DMS79 treated with DMSO at 0.1 percent for 48 hours (cell line): Measurements from ENCODE around the gene DAPK2.

Experiments
- DNase-seq: peaks from one replicate; lab custom pipeline; 2025; lab: John Stamatoyannopoulos, UW

Gene DAPK2

GRCh38 chr15:63942486-63943365, 103.6 kb downstream of the DAPK2 start:
- DNase-seq: peak; percentile 1

GRCh38 chr15:63941698-63942465, 104.4 kb downstream of the DAPK2 start:
- no peak for DNase-seq

GRCh38 chr15:63940966-63941620, 105.2 kb downstream of the DAPK2 start:
- DNase-seq: no peak

GRCh38 chr15:63939531-63940130, 106.7 kb downstream of the DAPK2 start:
- DNase-seq: no peak

DNA sequence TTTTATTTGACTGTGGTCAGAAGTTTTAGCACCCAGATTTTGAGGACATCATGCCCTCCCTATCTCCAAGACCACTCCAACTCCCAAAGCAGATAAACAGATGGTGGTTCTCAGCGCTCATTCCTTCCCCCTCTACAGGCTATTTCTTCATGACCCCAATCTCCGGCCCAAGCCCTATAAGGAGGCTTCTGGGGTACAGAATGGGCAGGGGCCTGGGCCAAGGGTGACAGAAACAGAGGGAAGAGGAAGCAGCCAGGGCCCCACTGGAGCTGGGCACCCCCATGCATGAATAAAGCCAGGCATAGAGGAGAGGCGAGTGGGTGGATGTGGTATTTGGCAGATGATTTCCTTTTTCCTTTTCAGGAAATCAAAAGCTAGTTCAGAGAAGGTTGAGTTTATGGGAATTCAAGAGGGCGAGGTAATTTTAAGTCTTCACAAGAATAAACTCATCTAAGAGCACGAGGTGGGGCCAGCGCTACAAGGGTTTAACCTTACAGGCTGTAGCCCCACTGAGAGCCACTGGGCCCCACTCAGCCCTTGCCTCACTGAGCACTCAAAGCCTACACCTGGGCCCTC, 107.7 kb downstream of the DAPK2 start:
- DNase-seq: no peak

GRCh38 chr15:63933522-63933921, 112.8 kb downstream of the DAPK2 start:
- DNase-seq: no peak

DNA sequence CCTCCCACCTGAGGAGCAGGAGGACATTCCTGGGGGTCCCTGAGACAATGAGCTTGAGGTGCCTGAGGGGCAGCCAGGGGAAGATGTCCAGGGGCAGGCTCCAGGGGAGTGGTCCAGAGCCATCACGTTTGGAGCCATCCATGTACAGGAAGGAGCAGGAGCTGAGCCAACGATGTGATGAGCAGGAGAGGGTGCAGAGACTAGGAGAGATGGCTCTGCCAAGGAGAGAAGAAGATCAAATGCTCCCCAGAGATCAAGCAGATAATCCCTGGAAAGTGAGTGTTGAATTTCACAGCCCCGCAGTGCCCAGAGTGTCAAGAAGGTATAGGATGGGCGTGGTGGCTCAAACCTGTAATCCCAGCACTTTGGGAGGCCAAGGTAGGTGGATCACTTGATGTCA, 114.7 kb downstream of the DAPK2 start:
- no peak for DNase-seq

DNA sequence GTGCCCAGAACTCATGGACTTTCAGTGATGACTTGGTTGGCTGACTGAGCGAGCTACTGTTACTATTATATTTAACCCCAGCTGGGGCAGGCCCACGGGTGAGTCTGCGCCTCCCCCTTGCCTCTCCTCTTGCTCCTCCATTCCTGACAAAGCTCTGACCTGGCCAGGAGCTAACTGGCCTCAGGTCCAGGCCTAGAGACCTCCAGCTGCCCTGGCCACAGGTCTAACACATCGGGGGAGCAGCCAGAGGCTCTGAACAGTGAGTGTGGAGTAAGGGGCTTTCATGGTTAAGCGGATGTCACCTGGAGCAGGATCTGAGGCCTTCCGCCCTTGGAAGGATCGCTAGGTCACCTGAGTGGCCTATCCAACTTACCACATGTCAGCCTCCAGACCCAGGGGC, 116.3 kb downstream of the DAPK2 start:
- no peak for DNase-seq

DNA sequence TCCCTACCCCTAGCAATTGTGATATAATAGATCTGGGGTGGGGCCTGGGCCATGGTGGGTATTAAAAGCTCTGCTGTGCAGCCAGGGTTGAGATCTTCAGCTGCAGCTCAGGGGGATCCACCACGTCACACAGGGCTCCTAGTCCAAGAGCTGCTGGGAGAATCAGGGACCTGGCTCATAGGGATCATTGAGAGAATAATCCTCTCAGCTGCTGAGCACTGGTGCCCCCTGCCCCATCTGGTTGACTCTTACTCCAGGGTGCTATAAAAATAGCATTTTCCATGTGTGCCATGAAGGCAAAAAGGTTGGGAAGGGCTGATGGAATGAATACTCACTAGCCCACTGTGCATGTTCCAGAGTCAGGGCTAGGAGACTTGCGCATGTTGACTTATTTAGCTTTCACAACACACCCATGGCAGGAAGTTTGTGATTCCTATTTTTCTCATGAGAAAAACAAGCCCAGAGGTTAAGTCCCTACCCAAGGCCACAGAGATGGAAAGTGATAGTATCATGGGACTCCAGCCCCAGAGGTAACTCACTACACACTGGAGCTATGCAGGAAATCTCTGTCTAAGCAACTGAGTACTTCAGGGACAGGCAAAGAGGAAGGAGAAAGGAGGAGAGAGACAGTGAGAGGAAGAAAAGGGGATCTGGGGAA, 118.0 kb downstream of the DAPK2 start:
- DNase-seq: no peak

DNA sequence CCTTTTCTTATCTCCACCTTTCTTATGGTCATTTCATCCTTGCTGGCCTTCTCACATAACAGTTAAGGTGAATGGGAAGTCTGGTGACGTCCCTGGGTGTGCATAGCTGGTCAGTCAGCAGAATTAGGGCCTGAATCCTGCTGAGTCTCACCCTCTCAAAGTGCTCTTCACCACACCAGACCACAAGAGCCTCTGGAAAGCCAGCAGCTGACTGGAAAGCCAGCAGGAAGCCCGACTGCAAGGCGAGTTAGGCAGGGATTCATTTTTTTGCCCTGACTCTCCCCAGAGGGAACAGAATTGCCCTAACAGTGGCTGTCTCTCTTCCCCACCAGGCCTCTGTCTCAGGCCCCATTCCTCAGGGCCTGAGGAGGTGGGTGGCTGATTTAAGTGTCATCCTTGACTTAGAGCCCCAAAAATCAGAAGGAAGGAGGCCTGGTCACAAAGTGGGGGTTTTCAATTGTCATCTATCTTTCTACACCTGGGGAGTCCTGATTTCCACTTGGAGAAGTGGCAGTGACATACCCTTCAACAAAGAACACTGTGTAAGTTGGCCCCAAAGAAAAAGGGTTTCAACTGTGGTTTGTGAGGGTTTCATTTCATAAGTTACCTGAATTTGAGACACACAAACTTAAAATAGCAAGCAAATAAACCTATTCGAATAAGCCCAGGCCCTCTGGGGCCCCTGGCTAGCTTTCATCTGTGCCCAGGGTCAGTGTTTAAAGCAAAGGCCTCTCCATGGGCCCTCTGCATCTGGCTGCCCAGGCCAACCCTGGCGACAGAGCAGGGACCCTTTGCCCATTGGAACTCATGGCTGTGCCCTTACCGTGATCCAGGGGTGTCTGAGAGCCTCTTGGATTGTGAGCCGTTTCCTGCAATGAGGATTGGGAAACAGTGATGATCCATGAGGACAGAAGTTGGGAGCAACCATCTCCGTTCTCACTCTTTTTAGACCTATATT, 122.0 kb downstream of the DAPK2 start:
- DNase-seq: no peak

DNA sequence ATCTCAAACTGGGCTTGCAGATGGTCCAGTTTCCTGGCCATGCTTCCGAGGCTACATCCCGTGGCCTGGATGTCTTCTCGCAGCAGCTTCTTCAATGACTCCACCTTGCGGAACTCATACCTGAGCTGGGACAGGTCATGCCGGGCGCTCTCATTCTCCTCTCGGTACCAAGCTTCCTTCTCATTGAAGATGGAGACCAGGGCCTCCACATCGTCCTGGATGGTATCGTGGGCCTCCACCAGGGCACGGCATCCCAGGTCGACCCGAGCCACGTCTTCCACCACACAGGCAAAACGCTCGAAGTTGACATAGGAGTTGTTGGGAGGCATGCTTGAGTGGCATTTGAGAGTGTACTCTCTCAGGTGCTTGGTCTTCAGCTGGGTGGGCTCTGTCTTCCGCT, 123.4 kb downstream of the DAPK2 start:
- no peak for DNase-seq

DNA sequence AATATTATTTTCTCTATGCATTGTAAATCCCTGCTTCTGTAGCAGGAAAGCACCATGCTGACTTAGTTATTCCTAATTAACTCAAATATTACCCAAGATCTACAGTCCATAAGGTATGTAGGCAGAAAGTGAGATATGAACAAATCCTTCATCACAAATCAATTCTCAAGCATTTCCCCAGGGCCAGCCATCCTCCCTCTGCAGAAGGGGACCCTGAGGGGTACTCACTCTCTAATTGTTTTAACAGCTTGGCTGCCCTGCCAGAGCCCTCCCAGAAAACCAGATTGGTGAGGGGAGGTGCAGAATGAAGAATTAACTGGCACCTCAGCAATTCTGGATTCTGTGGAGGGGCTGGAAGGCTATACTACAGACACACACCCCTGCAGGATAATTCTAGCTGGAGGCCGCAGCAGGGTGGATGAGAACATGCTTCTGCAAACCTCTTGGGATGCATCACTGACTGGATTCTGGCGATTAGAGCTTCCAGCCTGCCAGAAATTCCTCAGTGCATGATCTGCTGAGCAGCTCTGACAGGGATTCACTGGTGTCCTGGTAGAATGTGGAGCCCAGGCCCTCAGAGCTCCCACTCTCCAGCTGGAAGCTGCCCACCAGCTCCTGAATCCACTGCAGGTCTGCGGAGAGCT, 123.9 kb downstream of the DAPK2 start:
- DNase-seq: no peak

- no peak for DNase-seq
Observed at GRCh38 chr15:63920504-63921175, 125.6 kb downstream of the DAPK2 start.

- no peak for DNase-seq
Observed at GRCh38 chr15:63918901-63919348, 127.4 kb downstream of the DAPK2 start.

DNA sequence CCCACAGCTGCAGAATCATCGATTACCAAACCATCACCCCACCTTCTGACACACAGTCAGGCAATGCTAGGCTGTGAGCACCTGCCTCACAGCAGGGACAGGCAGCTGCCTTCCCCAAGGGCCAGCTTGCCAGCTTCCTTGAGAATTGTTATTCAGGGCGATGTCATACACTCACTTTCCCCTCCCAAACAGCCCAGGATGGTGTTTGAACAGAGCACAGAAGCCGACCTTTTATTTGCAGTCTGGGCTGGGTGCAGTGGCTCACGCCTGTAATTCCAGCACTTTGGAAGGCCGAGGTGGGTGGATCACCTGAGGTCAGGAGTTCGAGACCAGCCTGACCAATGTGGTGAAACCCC, 128.0 kb downstream of the DAPK2 start:
- DNase-seq: no peak

DNA sequence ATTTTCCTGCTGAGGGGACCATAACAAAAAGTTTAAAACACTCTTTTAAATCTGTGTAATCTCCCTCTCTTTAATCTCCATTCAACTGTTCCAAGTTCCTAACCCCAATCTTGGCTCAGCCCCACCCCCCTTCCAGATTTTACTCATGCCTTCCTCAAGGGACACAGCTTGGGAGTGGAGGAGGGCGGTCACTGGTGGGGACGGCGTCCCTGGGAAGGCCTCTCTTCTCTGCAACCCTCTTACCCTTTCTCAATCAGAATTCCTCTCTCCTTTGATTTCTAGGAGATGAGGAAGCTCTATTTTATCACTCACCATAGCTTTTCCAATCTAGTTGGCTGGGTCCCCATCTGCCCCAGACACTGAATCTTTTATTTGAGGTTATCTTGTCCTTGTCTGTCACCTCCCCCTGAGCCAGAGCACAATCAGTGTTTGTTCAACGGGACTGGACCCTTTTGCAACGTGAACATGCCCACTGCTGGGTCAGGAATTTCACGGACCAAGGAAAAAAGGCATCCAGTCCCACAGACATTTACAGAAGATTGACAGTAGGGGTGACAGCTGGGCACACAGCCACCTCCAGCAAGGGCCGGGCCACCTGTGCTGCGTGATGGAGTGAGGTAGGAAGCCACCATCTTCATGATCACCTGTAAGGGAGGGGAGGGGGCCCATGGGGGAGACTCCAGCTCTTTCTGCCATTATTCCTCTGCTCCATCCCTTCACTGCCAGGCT, 128.5 kb downstream of the DAPK2 start:
- no peak for DNase-seq

- DNase-seq: no peak
Observed at GRCh38 chr15:63915873-63916771, 130.2 kb downstream of the DAPK2 start.
